ENCODE data around the gene CAPZA2. TPM values are rescaled to one million over a fixed set of nuclear protein-coding genes. Genes with fewer than 3 reads are reported as not detected.

Gene CAPZA2
- total and polyA plus RNA-seq, 9 of the 15 experiments (the other 6 are each of a cell fraction or from before 2014, with no cell fraction given) = 67.0 to 524 (median 176) TPM

- TF ChIP-seq, protein P1, sequence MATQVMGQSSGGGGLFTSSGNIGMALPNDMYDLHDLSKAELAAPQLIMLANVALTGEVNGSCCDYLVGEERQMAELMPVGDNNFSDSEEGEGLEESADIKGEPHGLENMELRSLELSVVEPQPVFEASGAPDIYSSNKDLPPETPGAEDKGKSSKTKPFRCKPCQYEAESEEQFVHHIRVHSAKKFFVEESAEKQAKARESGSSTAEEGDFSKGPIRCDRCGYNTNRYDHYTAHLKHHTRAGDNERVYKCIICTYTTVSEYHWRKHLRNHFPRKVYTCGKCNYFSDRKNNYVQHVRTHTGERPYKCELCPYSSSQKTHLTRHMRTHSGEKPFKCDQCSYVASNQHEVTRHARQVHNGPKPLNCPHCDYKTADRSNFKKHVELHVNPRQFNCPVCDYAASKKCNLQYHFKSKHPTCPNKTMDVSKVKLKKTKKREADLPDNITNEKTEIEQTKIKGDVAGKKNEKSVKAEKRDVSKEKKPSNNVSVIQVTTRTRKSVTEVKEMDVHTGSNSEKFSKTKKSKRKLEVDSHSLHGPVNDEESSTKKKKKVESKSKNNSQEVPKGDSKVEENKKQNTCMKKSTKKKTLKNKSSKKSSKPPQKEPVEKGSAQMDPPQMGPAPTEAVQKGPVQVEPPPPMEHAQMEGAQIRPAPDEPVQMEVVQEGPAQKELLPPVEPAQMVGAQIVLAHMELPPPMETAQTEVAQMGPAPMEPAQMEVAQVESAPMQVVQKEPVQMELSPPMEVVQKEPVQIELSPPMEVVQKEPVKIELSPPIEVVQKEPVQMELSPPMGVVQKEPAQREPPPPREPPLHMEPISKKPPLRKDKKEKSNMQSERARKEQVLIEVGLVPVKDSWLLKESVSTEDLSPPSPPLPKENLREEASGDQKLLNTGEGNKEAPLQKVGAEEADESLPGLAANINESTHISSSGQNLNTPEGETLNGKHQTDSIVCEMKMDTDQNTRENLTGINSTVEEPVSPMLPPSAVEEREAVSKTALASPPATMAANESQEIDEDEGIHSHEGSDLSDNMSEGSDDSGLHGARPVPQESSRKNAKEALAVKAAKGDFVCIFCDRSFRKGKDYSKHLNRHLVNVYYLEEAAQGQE (IDR thresholded peaks at IDR 0.05; ENCODE audit: borderline replicate concordance) = peak; percentile 63; the same call in 1 of the 2 replicates
- TF ChIP-seq, protein P1 (CRISPR knock-in tag; IDR thresholded peaks at IDR 0.05; ENCODE audit: low read depth) = 0 out of 2 replicates have a peak, but pooled peaks have one; percentile 54
- TF ChIP-seq NFE2 (IDR thresholded peaks at IDR 0.05; ENCODE audit: low read depth) (peak; percentile 63), ZNF274 (IDR thresholded peaks at IDR 0.05; ENCODE audit: borderline replicate concordance, low read depth, low read length) (peak; percentile 85; the same call in 1 of the 2 replicates), CTCFL (IDR thresholded peaks at IDR 0.05; ENCODE audit: borderline replicate concordance, insufficient read depth, low read depth, low read length, poor library complexity, severe bottlenecking) (peak; percentile 96), PML (IDR thresholded peaks at IDR 0.05; ENCODE audit: low read length) (peak; percentile 100), NR2C2 (CRISPR knock-in tag; IDR thresholded peaks at IDR 0.05) (no peak; the same call in 1 of the 2 replicates), NR2C2 (tag; IDR thresholded peaks at IDR 0.05) (0 out of 2 replicates have a peak, but pooled peaks have one; percentile 53), ZNF592 (IDR thresholded peaks at IDR 0.05) (peak; percentile 53), SOX6 (IDR thresholded peaks at IDR 0.05) (peak; percentile 100), MYC (IDR thresholded peaks at IDR 0.05; ENCODE audit: low read depth, low read length) (peak; percentile 78; the same call in 1 of the 2 replicates), MYC (CRISPR knock-in tag; IDR thresholded peaks at IDR 0.05; ENCODE audit: borderline replicate concordance, low read depth) (no peak), EP400 (IDR thresholded peaks at IDR 0.05) (peak; percentile 81)
These were observed 14.5 kb downstream of the CAPZA2 start (continued) for GRCh38 chr7:116876664-116877442.

Measured in K562 (cell line).